H4 (cell line): ENCODE measurements around the gene GJA1. TPM values are rescaled to one million over a fixed set of nuclear protein-coding genes. Genes with fewer than 3 reads are reported as not detected.
"Not testable (repeated sequence)": the region's sequence is repeated elsewhere in the genome, so short reads cannot be mapped to it uniquely, and the experiment has no call there.

Experiments
- DNase-seq: peaks from one replicate; pipeline ENCODE4 v3.0.0-alpha.2; 2015; ENCODE audit warnings: low spot score
- total RNA-seq: library from RNA; depleted of rRNA; stranded (reverse); fragments of >200 nt; shearing (Covaris generic); gene quantifications from 2 replicates; pipeline ENCODE4 v1.2.3, GENCODE V29; 2014; rRNA removed

GJA1 gene
- 60.4 and 79.5 TPM in 2 replicates for total RNA-seq

- DNase-seq = peak; percentile 79
Measured at GRCh38 chr6:121435444-121436069, at the start of gene GJA1. TSS of gene GJA1 (plus strand) at chr6:121435646. CDS start at chr6:121446848, 11,202 bp downstream.

DNA sequence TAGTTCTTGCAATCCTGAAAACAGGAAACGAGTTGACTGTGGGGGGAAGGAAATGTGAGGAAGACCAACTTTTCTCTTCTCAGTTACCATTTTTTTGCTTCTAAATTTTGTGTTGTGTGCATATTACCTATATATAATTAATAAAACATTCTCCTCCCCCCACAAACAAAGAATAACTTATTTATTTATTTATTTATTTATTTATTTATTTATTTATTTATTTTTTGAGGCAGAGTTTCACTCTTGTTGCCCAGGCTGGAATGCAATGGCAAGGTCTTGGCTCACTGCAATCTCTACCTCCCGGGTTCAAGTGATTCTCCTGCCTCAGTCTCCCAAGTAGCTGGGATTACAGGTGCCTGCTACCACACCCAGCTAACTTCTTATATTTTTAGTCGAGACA, 48.9 kb upstream of the GJA1 start:
- DNase-seq = not testable (repeated sequence)

DNA sequence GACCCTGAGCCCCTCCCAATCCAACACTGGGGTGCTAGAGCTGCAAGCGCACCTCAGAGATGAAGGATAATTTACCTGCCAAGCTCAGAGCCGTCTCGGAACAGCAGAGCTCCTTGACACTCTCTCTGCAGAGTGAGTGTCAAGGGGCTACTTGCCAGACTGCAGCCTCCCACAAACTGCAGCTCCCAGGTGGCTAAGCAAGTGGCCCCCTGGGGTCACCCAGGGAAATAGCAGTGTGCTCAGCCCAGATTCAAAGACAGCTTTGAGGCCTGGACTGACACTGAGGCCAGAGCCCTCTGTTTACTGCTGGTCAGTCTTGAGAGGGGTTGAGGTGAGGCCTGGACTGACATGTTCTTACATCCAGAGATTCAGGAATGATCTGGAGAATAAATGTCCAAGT, 46.0 kb upstream of the GJA1 start:
- no peak for DNase-seq

GRCh38 chr6:121393731-121394505, 41.5 kb upstream of the GJA1 start:
- no peak for DNase-seq

GRCh38 chr6:121395736-121396135, 39.7 kb upstream of the GJA1 start:
- no peak for DNase-seq

DNA sequence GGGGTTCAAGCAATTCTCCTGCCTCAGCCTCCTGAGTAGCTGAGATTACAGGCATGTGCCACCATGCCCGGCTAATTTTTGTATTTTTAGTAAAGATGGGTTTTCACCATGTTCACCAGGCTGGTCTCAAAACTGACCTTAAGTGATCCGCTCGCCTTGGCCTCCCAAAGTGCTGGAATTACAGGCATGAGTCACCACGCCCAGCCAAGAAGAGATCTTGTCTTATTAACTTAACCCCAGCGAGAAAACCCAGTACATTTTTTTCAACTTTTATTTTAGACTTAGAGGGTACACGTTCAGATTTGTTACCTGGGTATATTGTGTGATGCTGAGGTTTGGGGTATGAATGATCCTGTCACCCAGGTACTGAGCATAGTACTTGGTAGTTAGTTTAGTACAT, 38.3 kb upstream of the GJA1 start:
- DNase-seq = not testable (repeated sequence)

DNA sequence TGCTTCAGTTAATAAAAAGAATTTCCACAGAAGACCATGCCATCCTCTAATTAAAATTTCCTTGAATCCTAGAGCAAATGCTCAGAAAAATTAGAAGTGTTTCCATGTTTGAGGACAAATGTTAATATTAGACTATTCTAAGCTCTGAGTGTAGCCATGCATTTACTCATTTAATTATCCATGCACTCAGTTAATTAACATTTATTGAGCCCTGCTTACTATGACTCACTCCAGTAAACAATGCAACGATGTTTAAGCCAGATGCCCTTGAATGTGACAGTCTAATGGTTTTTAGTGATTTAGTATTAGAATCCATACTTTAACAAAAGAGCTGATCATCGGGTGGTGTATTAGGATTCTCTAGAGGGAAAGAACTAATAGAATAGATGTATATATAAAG, 37.3 kb upstream of the GJA1 start:
- no peak for DNase-seq

- no peak for DNase-seq
Measured at GRCh38 chr6:121399966-121400365, 35.5 kb upstream of the GJA1 start.

DNA sequence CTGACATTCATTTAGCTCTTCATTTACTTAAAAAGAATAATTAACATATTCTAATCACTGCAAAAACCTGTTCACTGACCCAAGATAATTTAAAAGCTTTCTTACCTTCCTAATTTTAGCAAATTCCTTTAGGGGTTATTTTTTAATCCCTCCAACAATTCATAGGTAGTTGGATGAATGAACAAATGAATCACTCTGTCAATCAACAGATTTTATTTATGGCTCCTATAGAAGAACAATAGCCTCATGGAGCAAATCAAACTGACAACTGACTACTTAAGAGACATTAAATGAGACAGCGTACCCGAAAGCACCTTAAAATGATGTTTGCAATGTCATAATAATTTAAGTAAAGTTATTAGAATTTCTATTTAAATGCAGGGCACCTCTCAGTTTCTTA, 31.5 kb upstream of the GJA1 start:
- no peak for DNase-seq

DNA sequence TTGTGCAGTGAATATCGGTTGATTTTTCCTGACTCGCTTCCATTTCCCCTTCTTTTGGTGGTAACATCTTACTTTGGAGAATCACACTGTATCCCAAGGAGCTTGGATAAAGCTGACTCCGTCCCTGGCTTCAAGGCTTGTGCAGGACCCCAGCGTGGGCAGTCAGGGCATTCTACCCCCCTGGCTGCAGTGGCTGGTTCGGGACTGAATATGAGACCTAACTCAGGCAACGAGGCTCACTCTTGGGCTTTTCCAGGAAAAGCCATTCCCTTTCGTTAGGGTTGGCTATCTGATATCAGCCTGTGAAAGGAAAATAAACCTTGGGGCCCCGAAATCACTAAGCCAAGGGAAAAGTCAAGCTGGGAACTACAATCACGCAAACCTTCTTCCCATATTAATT, 30.1 kb upstream of the GJA1 start:
- no peak for DNase-seq

DNA sequence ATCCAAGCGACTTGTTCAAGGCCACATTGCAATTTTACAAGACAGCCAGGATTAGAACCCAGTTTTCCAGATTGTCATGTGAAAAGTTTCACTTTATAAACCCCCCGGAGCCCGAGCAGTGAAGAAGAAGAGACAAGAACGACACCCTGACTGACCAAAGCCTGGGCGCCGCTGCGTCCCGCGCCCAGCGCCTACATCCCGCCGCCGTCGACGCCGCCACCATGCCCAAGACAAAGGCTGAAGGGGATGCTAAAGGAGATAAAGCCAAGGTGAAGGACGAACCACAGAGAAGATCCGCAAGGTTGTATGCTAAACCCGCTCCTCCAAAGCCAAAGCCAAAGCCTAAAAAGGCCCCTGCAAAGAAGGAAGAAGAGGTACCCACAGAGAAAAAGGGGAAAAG, 27.1 kb upstream of the GJA1 start:
- DNase-seq = no peak

GRCh38 chr6:121413879-121414278, 21.6 kb upstream of the GJA1 start:
- DNase-seq = no peak

GRCh38 chr6:121418346-121418745, 17.1 kb upstream of the GJA1 start:
- DNase-seq = no peak

DNA sequence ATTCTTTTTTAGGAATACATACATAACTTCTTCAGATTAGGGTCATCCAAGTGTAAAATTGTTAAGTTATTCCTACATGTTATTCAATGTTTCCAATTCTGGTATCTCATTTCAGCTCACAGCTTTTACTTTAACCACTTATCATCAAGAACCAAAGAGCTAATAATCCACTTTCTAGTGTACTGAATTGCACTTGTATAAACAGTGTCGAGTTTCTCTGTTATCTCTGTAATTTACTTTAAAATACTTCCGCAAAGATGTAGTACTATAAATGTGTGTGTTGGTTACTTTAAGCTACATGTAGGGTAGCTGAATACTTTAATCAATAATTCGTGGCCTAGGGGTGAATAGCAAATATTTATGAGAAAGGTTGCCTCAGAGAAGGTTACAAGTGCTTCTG, 8.8 kb upstream of the GJA1 start:
- no peak for DNase-seq

DNA sequence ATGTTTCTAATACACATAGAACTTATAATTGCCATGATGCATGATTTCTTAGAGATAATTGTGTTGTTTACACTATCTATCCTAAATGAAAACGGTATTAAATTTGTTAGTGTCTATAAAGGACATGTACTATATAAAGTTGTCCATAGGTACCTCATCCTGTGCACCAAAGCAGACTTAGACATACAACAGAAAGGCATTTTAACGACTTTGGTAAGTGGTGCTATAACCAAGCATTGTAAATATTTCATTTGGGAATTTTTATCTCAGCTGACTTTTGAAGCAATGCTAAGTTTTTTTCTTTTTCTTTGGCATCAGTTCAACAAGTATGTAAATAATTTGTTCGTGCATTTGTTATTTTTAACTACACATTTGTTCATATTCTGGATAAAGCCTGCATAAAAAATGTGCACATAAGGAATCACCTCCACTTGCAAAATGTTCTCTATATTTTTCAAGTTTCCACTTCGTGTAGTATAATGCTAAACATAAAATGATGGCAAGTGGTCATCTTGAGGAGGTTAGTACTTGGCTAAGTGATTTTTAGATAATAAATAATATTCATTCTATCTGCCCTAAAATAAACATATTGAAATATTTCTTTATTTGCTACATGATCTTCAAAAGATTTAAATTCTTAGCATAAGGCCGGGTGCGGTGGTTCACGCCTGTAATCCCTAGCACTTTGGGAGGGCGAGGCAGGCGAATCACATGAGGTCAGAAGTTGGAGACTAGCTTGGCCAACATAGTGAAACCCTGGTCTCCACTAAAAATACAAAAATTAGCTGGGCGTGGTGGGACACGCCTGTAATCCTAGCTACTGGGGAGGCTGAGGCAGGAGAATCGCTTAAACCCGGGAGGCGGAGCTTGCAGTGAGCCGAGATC, 6.3 kb upstream of the GJA1 start:
- no peak for DNase-seq

GRCh38 chr6:121430514-121431460, 4.7 kb upstream of the GJA1 start:
- peak; percentile 20 for DNase-seq

DNA sequence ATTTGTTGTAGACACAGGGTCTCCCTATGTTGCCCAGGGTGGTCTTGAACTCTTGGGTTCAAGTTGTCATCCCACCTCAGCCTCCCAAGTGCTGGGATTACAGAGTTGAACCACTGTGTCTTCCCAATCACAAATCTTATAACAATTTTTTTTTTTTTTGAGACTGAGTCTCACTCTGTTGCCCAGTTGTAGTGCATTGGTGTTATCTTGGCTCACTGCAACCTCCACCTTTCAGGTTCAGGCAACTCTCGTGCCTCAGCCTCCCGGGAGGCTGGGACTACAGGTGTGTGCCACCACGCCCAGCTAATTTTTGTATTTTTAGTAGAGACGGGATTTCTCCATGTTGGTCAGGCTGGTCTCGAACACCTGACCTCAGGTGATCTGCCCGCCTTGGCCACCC, 3.7 kb upstream of the GJA1 start:
- DNase-seq = not testable (repeated sequence)

DNA sequence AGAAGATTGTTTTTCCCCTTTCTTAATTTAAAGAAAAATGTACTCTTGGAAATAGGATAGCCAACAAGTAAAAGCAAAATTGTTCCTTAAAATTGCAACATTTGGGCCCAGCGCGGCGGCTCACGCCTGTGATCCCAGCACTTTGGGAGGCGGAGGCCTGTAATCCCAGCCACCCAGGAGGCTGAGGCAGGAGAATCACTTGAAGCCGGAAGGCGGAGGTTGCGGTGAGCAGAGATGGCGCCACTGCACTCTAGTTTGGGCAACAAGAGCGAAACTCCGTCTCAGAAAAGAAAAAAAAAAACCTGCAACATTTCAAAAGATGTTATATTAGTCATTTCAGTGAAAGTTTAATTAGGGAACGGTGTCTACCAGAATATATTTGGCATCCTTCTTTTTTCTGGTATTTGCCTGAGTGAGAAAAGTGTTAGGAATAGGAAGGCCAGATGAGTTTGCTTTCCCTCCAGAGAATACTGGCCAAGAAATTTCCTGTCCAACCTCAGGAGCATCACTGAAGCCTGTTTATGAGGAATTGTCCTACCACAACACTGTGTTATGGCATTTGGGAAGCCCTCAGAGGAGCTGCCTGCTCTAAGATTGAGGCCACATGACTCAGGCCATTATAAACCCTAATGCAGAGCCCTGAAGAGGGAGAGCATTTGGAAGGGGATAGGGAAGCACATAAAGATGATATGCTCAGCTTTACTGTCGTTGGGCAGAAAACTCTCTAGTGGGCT, 1.2 kb upstream of the GJA1 start:
- no peak for DNase-seq

DNA sequence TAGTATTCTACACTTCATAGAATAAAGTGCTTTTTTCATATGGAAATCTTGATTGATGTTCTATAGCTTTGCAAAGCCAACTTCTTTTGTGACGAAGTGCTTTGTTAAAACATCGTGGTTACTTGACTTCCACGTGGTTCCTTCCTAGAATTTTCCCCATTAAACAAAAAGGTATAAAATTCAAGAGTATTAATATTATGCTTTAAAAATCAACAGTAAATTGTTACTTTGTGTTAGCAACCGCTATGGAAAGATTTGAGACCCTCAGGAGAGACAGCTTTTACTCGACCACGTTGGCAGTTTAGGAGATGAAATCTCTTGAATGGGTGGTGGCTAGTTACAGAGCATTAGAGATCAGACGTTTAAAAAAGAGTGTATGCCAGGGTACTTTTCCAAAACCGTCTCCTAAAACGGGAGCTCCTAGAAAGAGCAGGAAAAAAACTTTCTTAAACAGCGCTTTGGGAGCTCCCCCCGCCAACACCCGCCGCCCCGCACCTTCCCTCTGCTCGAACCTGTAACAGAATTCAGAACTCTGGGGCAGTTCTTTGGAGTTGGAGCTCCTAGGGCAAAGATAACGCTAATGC, 920 bp downstream of the GJA1 start:
- DNase-seq = peak; percentile 3
